Fibroblast of lung (primary cell): Measurements from ENCODE around the gene CCDC197. TPM values are rescaled to one million over a fixed set of nuclear protein-coding genes. Genes with fewer than 3 reads are reported as not detected.

Experiments used
- DNase-seq, 2 donors: peaks; one replicate each; pipeline versions ENCODE4 v3.0.0 to v3.0.0-alpha.2; 2010; ENCODE audit warnings: low read depth in 2 of 2
- H2AFZ ChIP-seq: 2 replicates; pipeline ENCODE4 v1.5.1; 2012; ENCODE audit warnings: low read length, control low read depth, inconsistent platforms
- H3K27ac ChIP-seq: 2 replicates; pipeline ENCODE4 v1.5.1; 2011; ENCODE audit warnings: low read length, control low read depth; ENCODE audit not compliant: insufficient read depth
- H3K27me3 ChIP-seq: 2 replicates; pipeline ENCODE4 v1.5.1; 2011; ENCODE audit warnings: mild to moderate bottlenecking, low read length; ENCODE audit not compliant: control insufficient read depth, insufficient read depth
- H3K36me3 ChIP-seq: 2 replicates; pipeline ENCODE4 v1.5.1; 2011; ENCODE audit warnings: low read length; ENCODE audit not compliant: control insufficient read depth, insufficient read depth
- H3K4me1 ChIP-seq: 2 replicates; pipeline ENCODE4 v1.5.1; 2011; ENCODE audit warnings: low read length; ENCODE audit not compliant: control insufficient read depth, insufficient read depth; ENCODE audit errors: extremely low read depth
- H3K4me2 ChIP-seq: 2 replicates; pipeline ENCODE4 v1.5.1; 2011; ENCODE audit warnings: low read length, control low read depth; ENCODE audit not compliant: insufficient read depth; ENCODE audit errors: extremely low read depth
- H3K4me3 ChIP-seq, 4 experiments: fragments of 200-600 bp in 1 of 4; sonication (generic) in 1 of 4; replicated peaks in 1 of 4; 2 replicates each; pipeline ENCODE4 v1.5.1; 2011 to 2016; ENCODE audit warnings: low read length in 4 of 4, low read depth in 3 of 4, mild to moderate bottlenecking in 3 of 4, control low read depth in 2 of 4, inconsistent platforms in 1 of 4, mixed read lengths in 1 of 4; ENCODE audit not compliant: insufficient read depth in 1 of 4; ENCODE audit errors: control extremely low read depth in 1 of 4
- H3K79me2 ChIP-seq: 2 replicates; pipeline ENCODE4 v1.5.1; 2012; ENCODE audit warnings: mild to moderate bottlenecking, low read length, inconsistent platforms; ENCODE audit not compliant: control insufficient read depth, insufficient read depth
- H3K9ac ChIP-seq: 2 replicates; pipeline ENCODE4 v1.5.1; 2011; ENCODE audit warnings: mild to moderate bottlenecking, low read length, control low read depth; ENCODE audit not compliant: insufficient read depth
- H3K9me3 ChIP-seq: 2 replicates; pipeline ENCODE4 v1.5.1; 2012; ENCODE audit warnings: low read depth, low read length; ENCODE audit not compliant: control insufficient read depth, insufficient read depth
- H4K20me1 ChIP-seq: 2 replicates; pipeline ENCODE4 v1.5.1; 2011; ENCODE audit warnings: low read length; ENCODE audit not compliant: control insufficient read depth, insufficient read depth; ENCODE audit errors: extremely low read depth
- EZH2 ChIP-seq: IDR thresholded peaks from 2 replicates; pipeline ENCODE4 v1.5.1; 2012; ENCODE audit warnings: low read length, control low read depth, mild to moderate bottlenecking; ENCODE audit errors: missing control alignments
- polyA plus RNA-seq, 2 donors: library from polyadenylated mRNA; depleted of rRNA in 1 of 2; stranded (reverse) in 1 of 2; unstranded in 1 of 2; fragments of >200 nt; gene quantifications; 2 replicates each; pipeline ENCODE4 v1.2.1, GENCODE V29; 2011 to 2012; ENCODE audit warnings: missing spikeins in 1 of 2
- total RNA-seq: library from RNA; depleted of rRNA; stranded (reverse); fragments of >200 nt; gene quantifications from 2 replicates; pipeline ENCODE4 v1.2.1, GENCODE V29; 2014
- TF ChIP-seq, protein P1 (sequence below), 2 donors: IDR thresholded peaks in 1 of 2; conservative IDR thresholded peaks in 1 of 2; 1 replicate in 1 of 2; 2 replicates in 1 of 2; pipeline ENCODE4 v1.5.1; 2011 to 2012; ENCODE audit warnings: low read length in 2 of 2, control low read depth in 1 of 2, inconsistent platforms in 1 of 2, low read depth in 1 of 2, mild to moderate bottlenecking in 1 of 2

Gene CCDC197
- total and polyA plus RNA-seq, 2 donors (not counting 1 experiment from before 2014, with no cell fraction given): not detected

DNA sequence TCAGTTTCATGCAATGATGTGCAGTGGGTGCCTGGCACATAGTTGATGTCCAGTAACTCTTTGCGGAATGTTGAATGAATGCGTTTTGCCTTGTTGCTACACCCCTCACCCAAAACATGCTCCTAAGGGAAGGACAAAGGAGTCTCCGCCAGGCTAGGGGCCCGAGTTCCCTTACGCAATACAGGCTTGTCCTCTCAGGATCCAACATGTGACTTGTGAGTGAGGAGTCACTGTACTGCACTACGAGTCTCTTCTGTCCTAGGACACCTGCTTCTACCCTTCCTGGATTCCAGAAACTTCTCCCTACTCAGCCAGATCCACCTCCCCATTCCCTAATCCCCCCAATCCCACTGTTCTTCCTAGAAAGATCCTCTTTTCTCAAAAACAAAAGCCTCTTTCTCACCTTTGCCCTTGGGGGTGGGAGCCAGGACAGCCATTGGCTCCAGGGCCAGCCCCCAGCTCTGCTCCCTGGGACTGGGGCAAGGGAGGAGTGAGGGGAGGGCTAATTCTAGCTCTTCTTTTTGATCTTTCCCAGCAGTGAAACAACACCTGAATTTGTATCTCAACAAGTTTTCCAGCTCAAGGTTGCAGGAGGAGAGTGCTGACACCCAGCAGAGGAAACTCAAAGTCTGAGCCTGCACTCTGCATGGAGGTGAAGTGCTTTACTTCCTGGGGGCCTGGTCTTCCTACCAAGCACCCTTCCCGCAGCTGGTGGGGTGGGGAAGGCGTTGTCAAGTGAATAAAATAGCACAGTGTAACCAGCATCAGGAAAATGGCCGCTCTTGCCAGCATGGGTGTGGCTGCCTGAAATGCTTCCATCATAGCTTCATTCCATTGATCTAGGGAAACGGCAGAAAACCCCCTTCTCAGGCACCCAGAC lies 25.7 kb downstream of the CCDC197 start:
- H3K4me2 ChIP-seq: no peak overlapping the region
- no peaks in the 10 kb centered on the region for H3K9me3 ChIP-seq
- no peak overlapping the region for H3K9ac ChIP-seq
- H3K27me3 ChIP-seq: peaks cover 3% of the 10 kb centered on the region
- no peaks in the 10 kb centered on the region for H3K4me1 ChIP-seq
- no peaks in the 10 kb centered on the region for H3K79me2 ChIP-seq
- no peak overlapping the region for H2AFZ ChIP-seq
- no peaks in the 10 kb centered on the region for H4K20me1 ChIP-seq
- DNase-seq: no peak
- no peaks in the 10 kb centered on the region for H3K36me3 ChIP-seq
- TF ChIP-seq, protein P1, sequence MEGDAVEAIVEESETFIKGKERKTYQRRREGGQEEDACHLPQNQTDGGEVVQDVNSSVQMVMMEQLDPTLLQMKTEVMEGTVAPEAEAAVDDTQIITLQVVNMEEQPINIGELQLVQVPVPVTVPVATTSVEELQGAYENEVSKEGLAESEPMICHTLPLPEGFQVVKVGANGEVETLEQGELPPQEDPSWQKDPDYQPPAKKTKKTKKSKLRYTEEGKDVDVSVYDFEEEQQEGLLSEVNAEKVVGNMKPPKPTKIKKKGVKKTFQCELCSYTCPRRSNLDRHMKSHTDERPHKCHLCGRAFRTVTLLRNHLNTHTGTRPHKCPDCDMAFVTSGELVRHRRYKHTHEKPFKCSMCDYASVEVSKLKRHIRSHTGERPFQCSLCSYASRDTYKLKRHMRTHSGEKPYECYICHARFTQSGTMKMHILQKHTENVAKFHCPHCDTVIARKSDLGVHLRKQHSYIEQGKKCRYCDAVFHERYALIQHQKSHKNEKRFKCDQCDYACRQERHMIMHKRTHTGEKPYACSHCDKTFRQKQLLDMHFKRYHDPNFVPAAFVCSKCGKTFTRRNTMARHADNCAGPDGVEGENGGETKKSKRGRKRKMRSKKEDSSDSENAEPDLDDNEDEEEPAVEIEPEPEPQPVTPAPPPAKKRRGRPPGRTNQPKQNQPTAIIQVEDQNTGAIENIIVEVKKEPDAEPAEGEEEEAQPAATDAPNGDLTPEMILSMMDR (conservative IDR thresholded peaks at IDR 0.05 in 1 of 2, IDR thresholded peaks at IDR 0.05 in 1 of 2; ENCODE audit: low read depth in 1 of 2, low read length in 2 of 2): no peak
- TF ChIP-seq EZH2: no peak
- H3K27ac ChIP-seq: no peak overlapping the region
- no peak overlapping the region for H3K4me3 ChIP-seq

DNA sequence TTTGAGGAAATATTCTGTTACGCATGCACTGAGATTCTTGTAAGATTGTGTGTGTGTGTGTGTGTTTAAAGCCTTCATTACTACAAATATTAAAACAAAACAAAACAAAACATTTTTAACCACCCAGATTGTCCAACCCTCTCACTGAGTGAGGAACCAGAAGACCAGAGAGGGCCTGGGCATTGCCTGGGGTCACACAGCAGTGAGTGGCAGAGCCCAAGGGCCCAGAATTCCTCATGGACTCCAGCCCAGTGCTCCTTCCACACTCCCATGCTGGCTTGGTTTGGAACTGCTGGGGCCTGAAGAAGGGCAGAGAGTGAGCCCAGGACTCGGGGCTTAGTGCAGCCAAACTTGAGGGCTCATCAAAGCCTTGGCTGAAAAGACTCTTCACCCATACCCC lies 27.4 kb downstream of the CCDC197 start:
- no peak for TF ChIP-seq EZH2
- TF ChIP-seq, protein P1 (conservative IDR thresholded peaks at IDR 0.05 in 1 of 2, IDR thresholded peaks at IDR 0.05 in 1 of 2; ENCODE audit: low read depth in 1 of 2, low read length in 2 of 2): no peak
- Histone ChIP-seq H3K79me2 (no peaks in the 10 kb centered on the region), H3K4me1 (no peaks in the 10 kb centered on the region), H4K20me1 (no peaks in the 10 kb centered on the region), H3K27ac (no peak overlapping the region), H3K36me3 (no peaks in the 10 kb centered on the region), H2AFZ (no peak overlapping the region), H3K4me2 (no peak overlapping the region), H3K9me3 (no peaks in the 10 kb centered on the region), H3K27me3 (peaks cover 3% of the 10 kb centered on the region), H3K9ac (no peak overlapping the region), H3K4me3 (no peak overlapping the region)
- no peak for DNase-seq

DNA sequence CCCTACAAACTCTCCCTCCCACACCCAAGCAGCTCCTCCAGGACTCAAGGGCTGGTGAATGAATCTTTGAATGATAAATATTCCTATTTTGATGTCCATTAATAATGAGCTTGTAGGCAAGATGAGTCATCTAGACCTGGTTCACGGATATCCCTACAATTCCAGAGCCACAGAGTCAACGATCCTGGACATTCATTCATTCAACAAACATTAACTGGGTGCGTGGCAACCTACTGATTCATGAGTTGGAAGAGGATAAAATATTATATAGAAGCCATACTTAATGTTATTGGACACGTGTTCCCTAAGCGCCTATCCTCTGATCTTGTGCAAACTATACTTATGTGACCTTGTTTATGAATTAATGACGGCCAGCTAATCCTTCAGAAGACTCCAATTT lies 28.6 kb downstream of the CCDC197 start:
- H3K79me2 ChIP-seq: no peaks in the 10 kb centered on the region
- DNase-seq: peak in 1 of 2 donors; percentile 56
- no peak overlapping the region for H3K27ac ChIP-seq
- H3K4me3 ChIP-seq: peak overlapping the region in 2 of 4 experiments; percentile 56 to 66
- no peaks in the 10 kb centered on the region for H4K20me1 ChIP-seq
- H3K36me3 ChIP-seq: no peaks in the 10 kb centered on the region
- H3K27me3 ChIP-seq: peaks cover 3% of the 10 kb centered on the region
- no peaks in the 10 kb centered on the region for H3K4me1 ChIP-seq
- H3K9ac ChIP-seq: no peak overlapping the region
- TF ChIP-seq, protein P1 (conservative IDR thresholded peaks at IDR 0.05 in 1 of 2, IDR thresholded peaks at IDR 0.05 in 1 of 2; ENCODE audit: low read depth in 1 of 2, low read length in 2 of 2): no peak
- H3K9me3 ChIP-seq: no peaks in the 10 kb centered on the region
- H2AFZ ChIP-seq: peak overlapping the region; percentile 68
- H3K4me2 ChIP-seq: peak overlapping the region; percentile 35
